Sigmoid colon (tissue), 4 donors: ENCODE data around the gene IGF2R.

Source experiments
- CTCF ChIP-seq, 4 experiments: fragments of 450-650 bp in 3 of 4; fragments of 200-600 bp in 1 of 4; IDR thresholded peaks; one replicate each; pipeline ENCODE4 v1.5.1; 2016 to 2019; ENCODE audit warnings: antibody characterized with exemption in 4 of 4, mild to moderate bottlenecking in 3 of 4, moderate library complexity in 2 of 4
- POLR2A ChIP-seq, 2 donors: fragments of 450-650 bp; IDR thresholded peaks; one replicate each; pipeline ENCODE4 v1.6.1; 2016; ENCODE audit warnings: antibody characterized with exemption in 2 of 2, mild to moderate bottlenecking in 2 of 2, moderate library complexity in 2 of 2
- POLR2AphosphoS5 ChIP-seq, 4 donors: sonication (generic); formaldehyde crosslinking; IDR thresholded peaks; one replicate each; pipeline ENCODE4 v1.6.1; 2017; ENCODE audit warnings: antibody characterized with exemption in 4 of 4

GRCh38 chr6:159963111-159963510, 5.8 kb upstream of the IGF2R start:
- TF ChIP-seq CTCF (IDR thresholded peaks at IDR 0.05) (no peak), POLR2A (IDR thresholded peaks at IDR 0.05) (no peak), POLR2AphosphoS5 (IDR thresholded peaks at IDR 0.05) (no peak)
